ENCODE data around the gene SNAP25. TPM values are rescaled to one million over a fixed set of nuclear protein-coding genes. Genes with fewer than 3 reads are reported as not detected.

The SNAP25 gene
- total RNA-seq, 2 donors from 2014 or later = 0.67 to 2.2 TPM

GRCh38 chr20:10174400-10174799 lies 44.2 kb upstream of the SNAP25 start:
- H3K27ac ChIP-seq = no peak overlapping the region
- no peaks in the 10 kb centered on the region for H3K36me3 ChIP-seq
- no peaks in the 10 kb centered on the region for H3K4me1 ChIP-seq
- H3K9me3 ChIP-seq = no peaks in the 10 kb centered on the region
- no peak for TF ChIP-seq CTCF (IDR thresholded peaks at IDR 0.05)
- no peak for DNase-seq
- intact Hi-C loops (cut with DNase I) = no loop called here
- no peaks in the 10 kb centered on the region for H3K27me3 ChIP-seq
- no peak overlapping the region for H3K9ac ChIP-seq (ENCODE audit: low read depth in 2 of 2, low read length in 2 of 2)
- no peak overlapping the region for H3K4me3 ChIP-seq

GRCh38 chr20:10177326-10177725 lies 41.3 kb upstream of the SNAP25 start:
- Histone ChIP-seq H3K36me3 (no peaks in the 10 kb centered on the region), H3K27ac (no peak overlapping the region), H3K9ac (ENCODE audit: low read depth in 2 of 2, low read length in 2 of 2) (no peak overlapping the region), H3K4me3 (no peak overlapping the region), H3K4me1 (no peaks in the 10 kb centered on the region), H3K9me3 (no peaks in the 10 kb centered on the region), H3K27me3 (no peaks in the 10 kb centered on the region)
- no peak for TF ChIP-seq CTCF (IDR thresholded peaks at IDR 0.05)
- intact Hi-C loops (cut with DNase I) = no loop called here
- DNase-seq = no peak

- Histone ChIP-seq H3K27ac (no peak overlapping the region), H3K27me3 (no peaks in the 10 kb centered on the region), H3K4me3 (no peak overlapping the region), H3K9ac (ENCODE audit: low read depth in 2 of 2, low read length in 2 of 2) (no peak overlapping the region), H3K36me3 (no peaks in the 10 kb centered on the region), H3K4me1 (no peaks in the 10 kb centered on the region), H3K9me3 (no peaks in the 10 kb centered on the region)
- no peak for TF ChIP-seq CTCF (IDR thresholded peaks at IDR 0.05)
- intact Hi-C loops (cut with DNase I) = no loop called here
- no peak for DNase-seq
Measured at GRCh38 chr20:10178091-10178490, 40.5 kb upstream of the SNAP25 start.

- no peak for TF ChIP-seq CTCF (IDR thresholded peaks at IDR 0.05)
- Histone ChIP-seq H3K9me3 (no peaks in the 10 kb centered on the region), H3K36me3 (no peaks in the 10 kb centered on the region), H3K4me3 (no peak overlapping the region), H3K9ac (ENCODE audit: low read depth in 2 of 2, low read length in 2 of 2) (no peak overlapping the region), H3K27ac (no peak overlapping the region), H3K4me1 (no peaks in the 10 kb centered on the region), H3K27me3 (no peaks in the 10 kb centered on the region)
- intact Hi-C loops (cut with DNase I) = no loop called here
- no peak for DNase-seq
Measured at GRCh38 chr20:10178727-10179313, 39.8 kb upstream of the SNAP25 start.

GRCh38 chr20:10179574-10180298 lies 38.9 kb upstream of the SNAP25 start:
- no peak for TF ChIP-seq CTCF (IDR thresholded peaks at IDR 0.05)
- no peak for DNase-seq
- no peak overlapping the region for H3K4me3 ChIP-seq
- H3K4me1 ChIP-seq = no peaks in the 10 kb centered on the region
- no peak overlapping the region for H3K27ac ChIP-seq
- no peaks in the 10 kb centered on the region for H3K27me3 ChIP-seq
- H3K9ac ChIP-seq (ENCODE audit: low read depth in 2 of 2, low read length in 2 of 2) = no peak overlapping the region
- no peaks in the 10 kb centered on the region for H3K36me3 ChIP-seq
- H3K9me3 ChIP-seq = no peaks in the 10 kb centered on the region
- intact Hi-C loops (cut with DNase I) = no loop called here

Data from colonic mucosa (tissue), 4 donors.